GM19452 (cell line): ENCODE results near the gene GAB2.

Experiments used
- ATAC-seq: cut with Tn5 transposase; IDR thresholded peaks from one replicate; pipeline ENCODE4 v1.9.1; 2021; ENCODE audit not compliant: unreplicated experiment

GAB2 gene

DNA sequence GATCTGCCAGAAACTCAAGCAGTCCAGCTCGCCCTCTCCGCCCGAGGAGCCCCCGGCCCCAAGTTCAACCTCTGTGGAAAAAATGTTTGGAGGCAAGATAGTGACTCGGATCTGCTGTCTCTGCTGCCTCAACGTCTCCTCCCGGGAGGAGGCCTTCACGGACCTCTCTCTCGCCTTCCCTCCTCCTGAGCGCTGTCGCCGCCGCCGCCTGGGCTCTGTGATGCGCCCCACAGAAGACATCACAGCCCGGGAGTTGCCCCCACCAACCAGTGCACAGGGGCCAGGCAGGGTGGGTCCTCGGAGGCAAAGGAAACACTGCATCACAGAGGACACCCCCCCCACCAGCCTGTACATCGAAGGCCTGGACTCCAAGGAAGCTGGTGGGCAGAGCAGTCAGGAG lies 208.1 kb downstream of the GAB2 start:
- ATAC-seq: no peak

GRCh38 chr11:78208257-78209165 lies 209.1 kb downstream of the GAB2 start:
- ATAC-seq: no peak

GRCh38 chr11:78207532-78208256 lies 209.9 kb downstream of the GAB2 start:
- ATAC-seq: no peak

GRCh38 chr11:78205691-78206090 lies 211.9 kb downstream of the GAB2 start:
- ATAC-seq: no peak

- ATAC-seq: no peak
These were observed 212.4 kb downstream of the GAB2 start for GRCh38 chr11:78205256-78205655.

GRCh38 chr11:78203184-78203583 lies 214.4 kb downstream of the GAB2 start:
- no peak for ATAC-seq

GRCh38 chr11:78202733-78203167 lies 214.9 kb downstream of the GAB2 start:
- ATAC-seq: no peak

- no peak for ATAC-seq
These were observed 216.4 kb downstream of the GAB2 start for GRCh38 chr11:78201096-78201818.

- no peak for ATAC-seq
These were observed 217.1 kb downstream of the GAB2 start for GRCh38 chr11:78200553-78200952.

DNA sequence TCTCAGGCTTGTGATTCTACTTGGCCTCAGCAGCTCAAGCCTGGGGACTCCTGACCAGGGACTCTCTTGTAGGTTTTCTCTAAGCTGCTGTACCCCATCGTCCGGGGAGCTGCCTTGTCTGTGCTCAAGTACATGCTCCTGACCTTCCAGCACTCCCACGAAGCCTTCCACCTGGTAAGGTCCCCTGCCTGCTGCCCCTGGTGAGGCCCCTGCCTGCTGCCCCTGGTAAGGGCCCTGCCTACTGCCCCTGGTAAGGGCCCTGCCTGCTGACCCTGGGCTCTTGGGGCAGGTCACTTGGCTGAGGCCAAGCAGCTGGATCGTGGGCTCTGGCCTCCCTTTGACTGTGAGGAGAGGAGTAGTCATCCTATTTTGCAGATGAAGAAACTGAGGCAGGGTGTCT lies 217.6 kb downstream of the GAB2 start:
- ATAC-seq: no peak

DNA sequence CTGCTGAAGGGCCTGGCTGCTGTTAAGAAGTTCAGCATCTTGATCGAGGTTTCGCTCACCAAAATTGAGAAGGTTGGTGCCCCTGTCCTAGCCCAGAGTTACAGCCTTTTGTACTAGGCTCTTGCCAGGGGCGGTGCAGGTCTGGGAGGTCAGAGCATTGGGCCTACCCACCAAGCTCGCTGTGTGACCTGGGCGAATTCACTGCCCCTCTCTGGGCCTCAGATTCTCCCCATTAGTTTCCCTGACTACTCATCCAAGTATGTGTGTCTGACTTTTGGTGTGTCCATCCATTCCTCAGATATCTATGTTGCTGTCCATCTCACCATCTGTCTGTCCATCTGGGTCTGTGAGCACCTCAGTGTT lies 218.0 kb downstream of the GAB2 start:
- ATAC-seq: no peak

DNA sequence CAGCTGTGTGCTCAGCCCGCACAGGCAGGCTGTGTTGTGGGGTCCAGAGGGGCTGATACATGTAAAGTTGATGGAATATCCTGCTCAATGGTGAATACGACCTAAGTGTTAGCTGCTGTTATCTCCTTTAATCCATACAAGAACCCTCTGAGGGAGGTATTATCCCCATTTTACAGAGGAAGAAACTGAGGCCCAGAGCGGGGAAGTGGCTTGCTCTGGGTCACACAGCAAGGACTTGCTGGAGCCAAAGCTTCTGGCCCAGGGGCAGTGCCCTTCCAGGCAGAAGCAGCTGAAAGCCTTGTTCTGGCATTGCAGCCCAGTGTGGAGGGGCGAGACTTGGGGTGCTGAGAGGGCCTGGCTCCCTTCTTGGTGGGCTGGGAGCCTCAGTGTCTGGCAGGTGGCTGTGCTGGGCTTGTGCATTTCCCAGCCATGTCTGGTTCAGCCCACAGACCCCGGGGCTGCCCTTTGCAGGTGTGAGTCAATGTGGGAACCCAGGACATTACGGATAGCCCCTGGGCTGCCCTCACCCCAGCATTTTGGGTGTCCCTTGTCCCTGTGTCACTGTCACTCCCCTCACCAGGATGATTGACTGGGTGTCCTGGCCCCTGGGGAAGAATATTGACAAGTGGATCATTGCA lies 218.5 kb downstream of the GAB2 start:
- no peak for ATAC-seq

- no peak for ATAC-seq
These were observed 219.8 kb downstream of the GAB2 start for GRCh38 chr11:78197816-78198215.

GRCh38 chr11:78196661-78197091 lies 220.9 kb downstream of the GAB2 start:
- no peak for ATAC-seq

- no peak for ATAC-seq
These were observed 221.6 kb downstream of the GAB2 start for GRCh38 chr11:78195917-78196560.

DNA sequence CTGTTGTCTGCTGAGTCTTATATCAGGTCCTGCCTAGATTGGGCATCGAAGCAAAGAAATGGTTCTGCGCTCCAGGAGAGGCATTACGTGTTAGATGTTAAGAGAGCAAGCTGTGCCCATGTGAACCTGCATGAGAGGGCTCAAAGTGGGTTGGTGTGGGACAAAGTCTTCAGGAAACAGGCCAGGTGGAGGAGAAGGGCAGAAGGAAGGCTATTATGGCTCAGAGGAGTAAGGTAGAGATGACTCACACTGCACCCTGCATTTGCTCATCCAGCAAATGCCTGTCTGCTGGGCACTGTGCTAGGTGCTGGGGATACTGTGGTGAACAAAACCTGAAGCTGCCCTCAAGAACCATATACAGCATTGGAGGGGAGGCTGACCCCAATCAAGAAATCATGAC lies 223.1 kb downstream of the GAB2 start:
- ATAC-seq: no peak

GRCh38 chr11:78193806-78194205 lies 223.8 kb downstream of the GAB2 start:
- ATAC-seq: no peak

GRCh38 chr11:78192911-78193351 lies 224.7 kb downstream of the GAB2 start:
- ATAC-seq: no peak

- ATAC-seq: no peak
These were observed 225.3 kb downstream of the GAB2 start for GRCh38 chr11:78192223-78192719.

DNA sequence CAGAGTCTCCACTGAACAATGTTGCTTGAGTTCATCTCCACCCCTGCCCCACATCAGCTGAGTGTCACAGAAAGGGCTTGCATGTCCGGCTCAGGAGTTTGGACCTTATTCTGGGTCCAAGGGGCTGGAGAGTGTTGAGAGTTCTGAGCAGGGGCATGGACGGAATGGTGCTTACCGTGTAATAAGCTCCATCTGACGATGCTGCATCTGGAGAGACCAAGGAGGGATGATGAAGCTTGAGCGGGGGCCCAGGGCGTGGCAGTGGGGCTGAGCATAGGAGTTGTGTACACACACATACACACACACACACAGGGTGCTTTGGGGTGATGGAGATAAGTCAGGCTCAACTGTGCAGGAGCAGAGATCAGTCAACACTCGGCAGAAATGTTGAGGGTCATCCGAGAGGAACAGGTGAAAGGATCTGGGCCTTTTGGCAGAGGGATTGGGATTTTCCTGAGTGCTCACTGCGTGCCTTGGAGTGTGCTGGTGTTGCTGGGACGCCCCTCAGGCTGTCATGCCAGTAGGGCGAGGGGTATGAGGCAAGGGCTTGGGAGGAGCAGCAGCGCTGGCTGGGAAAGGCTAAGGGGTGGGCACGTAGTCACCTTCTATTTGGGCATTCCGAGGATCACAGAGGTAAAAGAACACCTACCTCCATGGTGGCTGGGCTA lies 226.6 kb downstream of the GAB2 start:
- no peak for ATAC-seq
